ENCODE results near the gene GABRB3.

DNA sequence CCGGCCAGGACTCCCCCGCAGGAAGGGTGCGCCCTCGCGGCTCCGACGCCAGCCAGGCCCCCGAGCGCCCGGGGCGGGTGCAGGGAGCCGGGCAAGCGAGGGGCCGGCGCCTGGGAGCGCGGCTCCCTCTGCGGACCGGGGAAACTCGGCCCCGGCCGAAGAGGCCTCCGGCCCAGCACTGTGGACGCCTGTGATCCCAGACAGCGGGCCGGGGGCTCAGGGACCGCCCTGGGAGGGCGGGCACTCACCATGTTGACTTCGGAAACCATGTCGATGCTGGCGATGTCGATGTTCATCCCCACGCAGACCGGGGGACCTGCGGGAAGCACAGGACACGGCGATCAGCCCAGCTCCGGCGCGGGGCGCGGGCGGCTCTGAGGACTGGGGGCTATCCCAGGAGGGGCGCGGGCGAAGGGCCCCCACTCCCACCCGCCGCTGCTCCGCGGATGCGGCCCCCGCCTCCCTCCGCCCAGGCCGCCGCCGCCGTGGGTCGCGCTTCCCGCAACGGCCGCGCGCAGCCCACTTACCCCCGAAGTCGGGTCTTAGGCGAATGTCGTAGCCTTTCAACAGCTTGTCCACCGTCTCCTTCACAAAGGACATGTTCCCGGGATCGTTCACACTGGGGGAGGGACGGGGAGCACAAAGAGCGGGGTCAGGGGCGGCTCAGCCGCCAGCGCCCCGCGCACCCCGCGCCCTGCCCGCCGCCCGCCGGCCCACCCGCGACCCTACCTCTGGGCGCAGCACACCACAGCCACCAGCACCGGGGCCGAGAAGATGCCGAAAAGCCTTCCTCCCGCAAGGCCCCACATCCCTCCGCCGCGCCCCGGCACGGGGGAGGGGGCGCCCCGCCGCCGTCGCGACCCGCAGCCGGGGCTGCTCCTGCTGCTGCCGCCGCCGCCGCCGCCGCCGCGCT, at the start of gene GABRB3:
- TF ChIP-seq, protein P1, sequence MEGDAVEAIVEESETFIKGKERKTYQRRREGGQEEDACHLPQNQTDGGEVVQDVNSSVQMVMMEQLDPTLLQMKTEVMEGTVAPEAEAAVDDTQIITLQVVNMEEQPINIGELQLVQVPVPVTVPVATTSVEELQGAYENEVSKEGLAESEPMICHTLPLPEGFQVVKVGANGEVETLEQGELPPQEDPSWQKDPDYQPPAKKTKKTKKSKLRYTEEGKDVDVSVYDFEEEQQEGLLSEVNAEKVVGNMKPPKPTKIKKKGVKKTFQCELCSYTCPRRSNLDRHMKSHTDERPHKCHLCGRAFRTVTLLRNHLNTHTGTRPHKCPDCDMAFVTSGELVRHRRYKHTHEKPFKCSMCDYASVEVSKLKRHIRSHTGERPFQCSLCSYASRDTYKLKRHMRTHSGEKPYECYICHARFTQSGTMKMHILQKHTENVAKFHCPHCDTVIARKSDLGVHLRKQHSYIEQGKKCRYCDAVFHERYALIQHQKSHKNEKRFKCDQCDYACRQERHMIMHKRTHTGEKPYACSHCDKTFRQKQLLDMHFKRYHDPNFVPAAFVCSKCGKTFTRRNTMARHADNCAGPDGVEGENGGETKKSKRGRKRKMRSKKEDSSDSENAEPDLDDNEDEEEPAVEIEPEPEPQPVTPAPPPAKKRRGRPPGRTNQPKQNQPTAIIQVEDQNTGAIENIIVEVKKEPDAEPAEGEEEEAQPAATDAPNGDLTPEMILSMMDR (IDR thresholded peaks at IDR 0.05): no peak
- no peak for TF ChIP-seq EZH2 (IDR thresholded peaks at IDR 0.05; ENCODE audit: borderline replicate concordance, insufficient read depth, low read depth, low read length, poor library complexity, severe bottlenecking)

Measured in B cell (primary cell).